K562 (cell line): Measurements from ENCODE around the gene EID2. TPM values are rescaled to one million over a fixed set of nuclear protein-coding genes. Genes with fewer than 3 reads are reported as not detected.

Experiments
- ASH1L ChIP-seq: fragments of 450-650 bp; IDR thresholded peaks from 2 replicates; pipeline ENCODE4 v1.6.1; 2018; ENCODE audit warnings: borderline replicate concordance, mild to moderate bottlenecking, low read depth; ENCODE audit not compliant: partially characterized antibody
- CREB3L1 ChIP-seq: fragments of 450-650 bp; IDR thresholded peaks from 2 replicates; pipeline ENCODE4 v1.6.1; 2014; ENCODE audit warnings: low read depth, mild to moderate bottlenecking, moderate library complexity, borderline replicate concordance
- CTBP1 ChIP-seq: fragments of 450-650 bp; IDR thresholded peaks from 2 replicates; pipeline ENCODE4 v1.6.1; 2016; ENCODE audit warnings: borderline replicate concordance
- ESRRB ChIP-seq: fragments of 250-450 bp; sonication (Bioruptor Pico); IDR thresholded peaks from 2 replicates; pipeline ENCODE4 v1.5.0; 2020; ENCODE audit warnings: mild to moderate bottlenecking, moderate library complexity, borderline replicate concordance
- FOXK1 ChIP-seq: sonication (generic); formaldehyde crosslinking; IDR thresholded peaks from 2 replicates; pipeline ENCODE4 v1.8.0; 2022; ENCODE audit warnings: missing genetic modification reagents, mild to moderate bottlenecking, borderline replicate concordance
- GTF2B ChIP-seq: IDR thresholded peaks from 2 replicates; pipeline ENCODE4 v1.6.1; 2011; ENCODE audit not compliant: insufficient read length; ENCODE audit errors: extremely low read depth
- HMG20A ChIP-seq: fragments of 450-650 bp; formaldehyde crosslinking; conservative IDR thresholded peaks from 2 replicates; pipeline ENCODE4 v1.4.0; 2020; ENCODE audit warnings: mild to moderate bottlenecking, mixed read lengths
- ID3 ChIP-seq, 2 experiments: fragments of 250-450 bp in 1 of 2; fragments of 450-650 bp in 1 of 2; sonication (Bioruptor Pico) in 1 of 2; IDR thresholded peaks; 2 replicates each; pipeline versions ENCODE4 v1.6.1 to v1.8.0; 2016 to 2021; ENCODE audit warnings: mild to moderate bottlenecking in 2 of 2, moderate library complexity in 2 of 2, missing compliant biosample characterization in 1 of 2, missing genetic modification characterization in 1 of 2
- NFIX ChIP-seq: fragments of 250-450 bp; sonication (Bioruptor Pico); IDR thresholded peaks from 2 replicates; pipeline ENCODE4 v1.4.0; 2020; ENCODE audit warnings: low read depth, mild to moderate bottlenecking, moderate library complexity
- NR4A1 ChIP-seq, 2 experiments: fragments of 250-450 bp in 1 of 2; fragments of 450-650 bp in 1 of 2; sonication (Bioruptor Pico) in 1 of 2; IDR thresholded peaks; 2 replicates each; pipeline versions ENCODE4 v1.4.0 to v1.6.1; 2016 to 2020; ENCODE audit warnings: mild to moderate bottlenecking in 2 of 2, missing compliant biosample characterization in 1 of 2, missing genetic modification characterization in 1 of 2, moderate library complexity in 1 of 2
- RBBP5 ChIP-seq: fragments of 200-600 bp; sonication (generic); IDR thresholded peaks from 2 replicates; pipeline ENCODE4 v1.6.1; 2012; ENCODE audit warnings: borderline replicate concordance, mild to moderate bottlenecking, low read length, control low read depth, inconsistent platforms; ENCODE audit not compliant: insufficient read depth, poor library complexity, severe bottlenecking
- RBM15 ChIP-seq: fragments of 200-400 bp; formaldehyde crosslinking; IDR thresholded peaks from 2 replicates; pipeline ENCODE4 v1.6.1; 2018; ENCODE audit warnings: mild to moderate bottlenecking, low read length, moderate library complexity; ENCODE audit not compliant: insufficient read depth
- RUNX1 ChIP-seq: sonication (generic); IDR thresholded peaks from 2 replicates; pipeline ENCODE4 v1.6.1; 2016; ENCODE audit warnings: antibody characterized with exemption, low read depth
- SMARCB1 ChIP-seq: IDR thresholded peaks from 2 replicates; pipeline ENCODE4 v1.6.1; 2011; ENCODE audit warnings: improper control_type of control experiment, low read depth; ENCODE audit not compliant: insufficient read length
- TCF7 ChIP-seq: sonication (generic); IDR thresholded peaks from 2 replicates; pipeline ENCODE4 v1.6.1; 2016; ENCODE audit warnings: antibody characterized with exemption, borderline replicate concordance
- TFAP4 ChIP-seq: sonication (generic); formaldehyde crosslinking; IDR thresholded peaks from 2 replicates; pipeline ENCODE4 v1.8.0; 2022; ENCODE audit warnings: missing genetic modification reagents, mild to moderate bottlenecking, moderate library complexity, borderline replicate concordance
- ZBTB1 ChIP-seq: sonication (generic); formaldehyde crosslinking; IDR thresholded peaks from 2 replicates; pipeline ENCODE4 v1.8.1; 2023; ENCODE audit warnings: missing genetic modification reagents, low read depth, mild to moderate bottlenecking, borderline replicate concordance
- ZC3H4 ChIP-seq: sonication (generic); formaldehyde crosslinking; IDR thresholded peaks from 2 replicates; pipeline ENCODE4 v1.9.0; 2021; ENCODE audit warnings: missing genetic modification reagents, borderline replicate concordance
- ZNF124 ChIP-seq: sonication (generic); formaldehyde crosslinking; IDR thresholded peaks from 2 replicates; pipeline ENCODE4 v1.8.1; 2022; ENCODE audit warnings: missing genetic modification reagents
- ZNF217 ChIP-seq: sonication (generic); formaldehyde crosslinking; IDR thresholded peaks from 2 replicates; pipeline ENCODE4 v1.8.0; 2022; ENCODE audit warnings: mild to moderate bottlenecking, missing genetic modification reagents
- ZNF224 ChIP-seq: sonication (generic); formaldehyde crosslinking; IDR thresholded peaks from 2 replicates; pipeline ENCODE4 v1.8.0; 2022; ENCODE audit warnings: mild to moderate bottlenecking, missing genetic modification reagents
- ZNF23 ChIP-seq: fragments of 250-450 bp; sonication (Bioruptor Pico); IDR thresholded peaks from 2 replicates; pipeline ENCODE4 v1.4.0; 2020; ENCODE audit warnings: mild to moderate bottlenecking
- ZNF24 ChIP-seq: fragments of 450-650 bp; IDR thresholded peaks from 2 replicates; pipeline ENCODE4 v1.6.1; 2016
- ZNF551 ChIP-seq: fragments of 250-450 bp; sonication (Bioruptor Pico); IDR thresholded peaks from 2 replicates; pipeline ENCODE4 v1.5.0; 2021; ENCODE audit warnings: mild to moderate bottlenecking, moderate library complexity
- polyA plus RNA-seq, 8 experiments: library from polyadenylated mRNA; depleted of rRNA in 4 of 8; stranded (reverse) in 5 of 8; unstranded in 3 of 8; fragments of >200 nt; fragmentation: Nextera tagmentation in 2 of 8; fragmentation: Illumina TruSeq in 1 of 8; extraction: Ambion mirVana in 2 of 8; extraction: Trizol in 1 of 8; gene quantifications; 2 replicates each; pipeline versions ENCODE4 v1.2.1 to v1.2.3, GENCODE V29; 2011 to 2014; ENCODE audit warnings: inconsistent platforms in 1 of 8, missing spikeins in 1 of 8
- total RNA-seq, 7 experiments: library from RNA; depleted of rRNA in 6 of 7; stranded (reverse); fragments of >200 nt in 6 of 7; fragmentation: Illumina TruSeq in 2 of 7; extraction: Trizol in 2 of 7; gene quantifications; 2 replicates each; pipeline versions ENCODE4 v1.2.1 to v1.2.3, GENCODE V29; 2011 to 2021; ENCODE audit warnings: low replicate concordance in 1 of 7

The EID2 gene
- total and polyA plus RNA-seq, 9 of the 15 experiments (the other 6 are each of a cell fraction or from before 2014, with no cell fraction given), result 2.5 to 18.5 (median 11.3) TPM

- TF ChIP-seq RBBP5 (no peak), ZNF551 (CRISPR knock-in tag) (no peak), FOXK1 (CRISPR knock-in tag) (peak; percentile 81; the same call in 1 of the 2 replicates), RUNX1 (no peak), ID3 (CRISPR knock-in tag; IDR thresholded peaks at IDR 0.05) (no peak), ID3 (tag; IDR thresholded peaks at IDR 0.05) (peak; percentile 89), SMARCB1 (no peak), NR4A1 (CRISPR knock-in tag; IDR thresholded peaks at IDR 0.05) (no peak), NR4A1 (tag; IDR thresholded peaks at IDR 0.05) (peak; percentile 60; the same call in 1 of the 2 replicates), ZNF124 (peak; percentile 96), ZNF23 (CRISPR knock-in tag) (no peak), ZNF217 (CRISPR knock-in tag) (peak; percentile 76; the same call in 1 of the 2 replicates), TFAP4 (CRISPR knock-in tag) (peak; percentile 76), GTF2B (no peak), NFIX (no peak), ZNF224 (CRISPR knock-in tag) (peak; percentile 97), TCF7 (no peak; the same call in 1 of the 2 replicates), ZC3H4 (CRISPR knock-in tag) (peak; percentile 85), CTBP1 (peak; percentile 98), CREB3L1 (peak; percentile 95), ESRRB (CRISPR knock-in tag) (no peak), ASH1L (peak; percentile 15), ZNF24 (no peak), HMG20A (CRISPR knock-in tag) (no peak), ZBTB1 (peak; percentile 95), RBM15 (no peak)
Measured at GRCh38 chr19:39502640-39503417, 37.1 kb downstream of the EID2 start (continued).
